ENCODE results near the gene MAP1LC3B. TPM values are rescaled to one million over a fixed set of nuclear protein-coding genes. Genes with fewer than 3 reads are reported as not detected.

Gene MAP1LC3B
- total RNA-seq, 1 experiment from 2014 or later: 74.7 TPM

GRCh38 chr16:87435372-87436224 is 43.5 kb downstream of the MAP1LC3B start:
- BruUV-seq (replicated peaks): no TSS peak
- H3K36me3 ChIP-seq (ENCODE audit: insufficient read depth, low read length, poor library complexity, severe bottlenecking): no peaks in the 10 kb centered on the region
- DNase-seq (ENCODE audit: low spot score): peak; percentile 46
- ChIA-PET CTCF (no interaction called here), POLR2A (ENCODE audit: low non-redundant PET) (no interaction called here)
- no peaks in the 10 kb centered on the region for H3K9me3 ChIP-seq (ENCODE audit: low read depth, low read length, poor library complexity, severe bottlenecking)
- peak overlapping the region; percentile 38 for H3K27ac ChIP-seq (ENCODE audit: low read depth, low read length, poor library complexity, severe bottlenecking)
- TF ChIP-seq EZH2 (IDR thresholded peaks at IDR 0.05; ENCODE audit: borderline replicate concordance, low read depth, low read length, poor library complexity, severe bottlenecking) (no peak), CTCF (conservative IDR thresholded peaks at IDR 0.05; ENCODE audit: low read depth, low read length) (no peak)
- intact Hi-C loops (cut with micrococcal nuclease; ENCODE audit: unreplicated experiment): loop anchor here (5.0 kb wide), 1 partner anchor 57 kb away; the partner anchor contains the start of gene ZCCHC14
- H3K27me3 ChIP-seq (replicated peaks; ENCODE audit: insufficient read depth, low read depth, low read length, poor library complexity): no peaks in the 10 kb centered on the region
- no peak overlapping the region for H3K4me3 ChIP-seq (ENCODE audit: low read depth, low read length, poor library complexity, severe bottlenecking)
- peaks cover 13% of the 10 kb centered on the region for H3K4me1 ChIP-seq (ENCODE audit: insufficient read depth, low read length, poor library complexity, severe bottlenecking)

GRCh38 chr16:87436225-87437172 is 44.4 kb downstream of the MAP1LC3B start:
- CTCF ChIA-PET: no interaction called here
- Histone ChIP-seq H3K36me3 (ENCODE audit: insufficient read depth, low read length, poor library complexity, severe bottlenecking) (no peaks in the 10 kb centered on the region), H3K27ac (ENCODE audit: low read depth, low read length, poor library complexity, severe bottlenecking) (peak overlapping the region; percentile 38), H3K4me3 (ENCODE audit: low read depth, low read length, poor library complexity, severe bottlenecking) (no peak overlapping the region), H3K27me3 (replicated peaks; ENCODE audit: insufficient read depth, low read depth, low read length, poor library complexity) (no peaks in the 10 kb centered on the region), H3K9me3 (ENCODE audit: low read depth, low read length, poor library complexity, severe bottlenecking) (no peaks in the 10 kb centered on the region), H3K4me1 (ENCODE audit: insufficient read depth, low read length, poor library complexity, severe bottlenecking) (peaks cover 13% of the 10 kb centered on the region)
- no peak for DNase-seq (ENCODE audit: low spot score)
- POLR2A ChIA-PET (ENCODE audit: low non-redundant PET): no interaction called here
- intact Hi-C loops (cut with micrococcal nuclease; ENCODE audit: unreplicated experiment): loop anchor here (5.0 kb wide), 1 partner anchor 56 kb away; the partner anchor contains the start of gene ZCCHC14
- BruUV-seq (replicated peaks): no TSS peak
- TF ChIP-seq EZH2 (IDR thresholded peaks at IDR 0.05; ENCODE audit: borderline replicate concordance, low read depth, low read length, poor library complexity, severe bottlenecking): no peak
- TF ChIP-seq CTCF (conservative IDR thresholded peaks at IDR 0.05; ENCODE audit: low read depth, low read length): no peak

DNA sequence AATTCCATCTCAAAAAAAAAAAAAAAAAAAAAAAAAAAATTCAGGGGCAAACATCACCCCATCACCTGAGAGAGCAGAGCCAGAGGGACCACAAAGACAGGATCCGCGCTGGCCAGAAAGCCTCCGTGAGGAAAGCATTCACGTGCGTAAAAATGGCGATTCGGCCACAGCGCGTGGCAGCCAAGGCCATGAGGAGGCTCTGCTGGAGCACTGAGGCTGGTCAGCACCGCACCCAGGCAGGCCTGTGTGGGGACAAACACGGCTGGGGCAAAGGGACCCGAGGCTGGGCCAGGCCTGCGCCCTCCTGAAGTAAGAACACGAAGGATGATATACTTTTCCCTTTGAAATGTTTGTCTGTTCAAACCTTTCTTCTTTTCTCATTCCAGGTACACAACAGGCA is 45.2 kb downstream of the MAP1LC3B start:
- Histone ChIP-seq H3K4me3 (ENCODE audit: low read depth, low read length, poor library complexity, severe bottlenecking) (no peak overlapping the region), H3K27me3 (replicated peaks; ENCODE audit: insufficient read depth, low read depth, low read length, poor library complexity) (no peaks in the 10 kb centered on the region), H3K27ac (ENCODE audit: low read depth, low read length, poor library complexity, severe bottlenecking) (no peak overlapping the region), H3K36me3 (ENCODE audit: insufficient read depth, low read length, poor library complexity, severe bottlenecking) (no peaks in the 10 kb centered on the region), H3K9me3 (ENCODE audit: low read depth, low read length, poor library complexity, severe bottlenecking) (no peaks in the 10 kb centered on the region), H3K4me1 (ENCODE audit: insufficient read depth, low read length, poor library complexity, severe bottlenecking) (peaks cover 13% of the 10 kb centered on the region)
- intact Hi-C loops (cut with micrococcal nuclease; ENCODE audit: unreplicated experiment): loop anchor here (5.0 kb wide), 1 partner anchor 55 kb away; the partner anchor contains the start of gene ZCCHC14
- TF ChIP-seq CTCF (conservative IDR thresholded peaks at IDR 0.05; ENCODE audit: low read depth, low read length): no peak
- TF ChIP-seq EZH2 (IDR thresholded peaks at IDR 0.05; ENCODE audit: borderline replicate concordance, low read depth, low read length, poor library complexity, severe bottlenecking): no peak
- no peak for DNase-seq (ENCODE audit: low spot score)
- ChIA-PET POLR2A (ENCODE audit: low non-redundant PET) (no interaction called here), CTCF (no interaction called here)
- no TSS peak for BruUV-seq (replicated peaks)

All from A673 (cell line).